Measurements from ENCODE around the gene UBR4. TPM values are rescaled to one million over a fixed set of nuclear protein-coding genes. Genes with fewer than 3 reads are reported as not detected.
A peak's percentile ranks its signal among the peaks of the same experiment; 100 is the strongest.
"Not testable (repeated sequence)": the region's sequence is repeated elsewhere in the genome, so short reads cannot be mapped to it uniquely, and the experiment has no call there.

Gene UBR4
- total RNA-seq, 2 experiments from 2014 or later: 121 to 126 TPM

DNA sequence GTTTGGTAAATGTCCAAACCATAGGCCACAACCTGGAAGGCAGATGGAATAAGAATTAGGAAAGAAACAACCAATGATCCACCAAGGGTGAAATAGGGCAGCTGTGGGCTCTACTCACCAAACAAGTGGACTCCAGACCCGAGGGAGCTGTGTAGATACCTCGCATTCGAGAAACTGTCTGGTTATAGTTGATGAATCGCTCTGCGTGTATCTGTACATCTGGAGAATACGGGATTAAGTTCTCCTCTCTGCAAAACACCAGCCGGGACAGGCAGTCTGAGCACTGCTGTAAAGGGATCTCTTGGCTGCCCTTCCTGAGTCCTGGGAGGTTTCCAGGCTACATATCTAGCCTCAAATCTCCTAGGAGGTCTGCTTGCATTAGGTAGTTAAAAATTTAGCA, 9.4 kb upstream of the UBR4 start:
- Histone ChIP-seq H3K36me3 (ENCODE audit: insufficient read depth, low read length) (peaks cover 100% of the 10 kb centered on the region), H3K9me3 (ENCODE audit: low read length) (no peaks in the 10 kb centered on the region), H3K79me2 (ENCODE audit: insufficient read depth, low read depth, low read length) (peaks cover 28% of the 10 kb centered on the region; the same call in 1 of the 2 replicates), H3K4me1 (ENCODE audit: insufficient read depth, low read length, poor library complexity, severe bottlenecking) (no peaks in the 10 kb centered on the region), H4K20me1 (ENCODE audit: insufficient read depth, low read length) (no peaks in the 10 kb centered on the region), H3K4me3 (ENCODE audit: low read depth, low read length, poor library complexity, severe bottlenecking) (no peak overlapping the region), H2AFZ (ENCODE audit: low read length) (no peak overlapping the region), H3K4me2 (ENCODE audit: low read length) (no peak overlapping the region), H3K27ac (ENCODE audit: low read depth, low read length, poor library complexity, severe bottlenecking) (no peak overlapping the region), H3K9me2 (ENCODE audit: insufficient read depth, low read length) (no peaks in the 10 kb centered on the region)
- no TSS peak for BruUV-seq (replicated peaks)
- intact Hi-C loops (cut with micrococcal nuclease; ENCODE audit: unreplicated experiment): no loop called here
- CTCF ChIA-PET (ENCODE audit: unreplicated experiment): no interaction called here
- no peak for DNase-seq (ENCODE audit: low spot score)
- TF ChIP-seq EZH2phosphoT487 (IDR thresholded peaks at IDR 0.05; ENCODE audit: borderline replicate concordance, low read depth, low read length) (no peak), CTCF (conservative IDR thresholded peaks at IDR 0.05; ENCODE audit: low read length) (no peak)
- POLR2A ChIA-PET: interaction anchor here (1.2 kb wide), 1 partner anchor 8 kb away, joined by 3 read pairs; no protein-coding TSS in a partner anchor

DNA sequence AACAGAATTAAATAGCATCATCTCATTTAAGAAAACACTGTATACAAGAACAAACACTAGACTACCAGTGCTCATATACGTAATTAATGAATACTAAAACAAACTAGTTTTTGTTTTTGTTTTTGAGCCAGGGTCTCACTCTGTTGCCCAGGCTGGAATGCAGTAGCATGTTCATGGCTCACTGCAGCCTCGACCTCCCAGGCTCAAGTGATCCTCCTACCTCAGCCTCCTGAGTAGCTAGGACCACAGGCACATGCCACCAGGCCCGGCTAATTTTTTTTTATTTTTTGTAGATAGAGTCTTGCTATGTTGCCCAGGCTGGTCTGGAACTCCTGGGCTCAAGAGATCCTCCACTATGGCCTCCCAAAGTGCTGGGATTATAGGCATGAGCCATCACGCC, 6.5 kb upstream of the UBR4 start:
- CTCF ChIA-PET (ENCODE audit: unreplicated experiment); POLR2A ChIA-PET; H2AFZ ChIP-seq (ENCODE audit: low read length); H4K20me1 ChIP-seq (ENCODE audit: insufficient read depth, low read length); H3K9me2 ChIP-seq (ENCODE audit: insufficient read depth, low read length); H3K4me2 ChIP-seq (ENCODE audit: low read length); DNase-seq (ENCODE audit: low spot score); intact Hi-C loops (cut with micrococcal nuclease; ENCODE audit: unreplicated experiment); H3K4me3 ChIP-seq (ENCODE audit: low read depth, low read length, poor library complexity, severe bottlenecking); H3K9me3 ChIP-seq (ENCODE audit: low read length); BruUV-seq (replicated peaks); H3K27ac ChIP-seq (ENCODE audit: low read depth, low read length, poor library complexity, severe bottlenecking): not testable (repeated sequence)
- Histone ChIP-seq H3K36me3 (ENCODE audit: insufficient read depth, low read length) (peaks cover 97% of the 10 kb centered on the region), H3K79me2 (ENCODE audit: insufficient read depth, low read depth, low read length) (peaks cover 57% of the 10 kb centered on the region), H3K4me1 (ENCODE audit: insufficient read depth, low read length, poor library complexity, severe bottlenecking) (peaks cover 19% of the 10 kb centered on the region)

GRCh38 chr1:19213580-19213979, 3.5 kb upstream of the UBR4 start:
- TF ChIP-seq CTCF (conservative IDR thresholded peaks at IDR 0.05; ENCODE audit: low read length) (no peak), EZH2phosphoT487 (IDR thresholded peaks at IDR 0.05; ENCODE audit: borderline replicate concordance, low read depth, low read length) (no peak)
- H2AFZ ChIP-seq (ENCODE audit: low read length): no peak overlapping the region
- peak overlapping the region; percentile 90 for H3K4me2 ChIP-seq (ENCODE audit: low read length)
- peaks cover 26% of the 10 kb centered on the region for H3K4me1 ChIP-seq (ENCODE audit: insufficient read depth, low read length, poor library complexity, severe bottlenecking)
- POLR2A ChIA-PET: no interaction called here
- H3K4me3 ChIP-seq (ENCODE audit: low read depth, low read length, poor library complexity, severe bottlenecking): no peak overlapping the region
- intact Hi-C loops (cut with micrococcal nuclease; ENCODE audit: unreplicated experiment): no loop called here
- H3K9me2 ChIP-seq (ENCODE audit: insufficient read depth, low read length): no peaks in the 10 kb centered on the region
- no peak overlapping the region for H3K27ac ChIP-seq (ENCODE audit: low read depth, low read length, poor library complexity, severe bottlenecking)
- peaks cover 82% of the 10 kb centered on the region for H3K79me2 ChIP-seq (ENCODE audit: insufficient read depth, low read depth, low read length)
- peaks cover 14% of the 10 kb centered on the region for H4K20me1 ChIP-seq (ENCODE audit: insufficient read depth, low read length)
- no peaks in the 10 kb centered on the region for H3K9me3 ChIP-seq (ENCODE audit: low read length)
- no peak for DNase-seq (ENCODE audit: low spot score)
- peaks cover 69% of the 10 kb centered on the region for H3K36me3 ChIP-seq (ENCODE audit: insufficient read depth, low read length)
- CTCF ChIA-PET (ENCODE audit: unreplicated experiment): no interaction called here
- BruUV-seq (replicated peaks): no TSS peak

Measured in OCI-LY7 (cell line).